PC-9 (cell line): Measurements from ENCODE around the gene PLXNA3. TPM values are rescaled to one million over a fixed set of nuclear protein-coding genes. Genes with fewer than 3 reads are reported as not detected.

Experiments used
- BruUV-seq: library from RNA; stranded (reverse); fragments of 400-500 nt; replicated peaks from 2 replicates; lab custom pipeline; 2021; lab: Mats Ljungman, UMichigan
- CTCF ChIA-PET: fragments of 300-600 bp; sonication (Branson Sonifier 250); formaldehyde crosslinking; loops from one replicate; lab custom pipeline; 2022; ENCODE audit warnings: antibody characterized with exemption; lab: Charles Lee
- POLR2A ChIA-PET: fragments of 300-600 bp; sonication (Branson Sonifier 250); formaldehyde crosslinking; loops from one replicate; lab custom pipeline; 2022; ENCODE audit warnings: antibody characterized with exemption; ENCODE audit not compliant: unreplicated experiment; lab: Charles Lee
- DNase-seq, 2 experiments: peaks; one replicate each; pipeline versions ENCODE4 v3.0.0 to v3.0.0-alpha.2; 2015 to 2022; ENCODE audit warnings: mixed read lengths in 1 of 2
- H2AFZ ChIP-seq: fragments of 200-600 bp; sonication (generic); 2 replicates; pipeline ENCODE4 v1.8.1; 2017; ENCODE audit warnings: antibody characterized with exemption
- H3F3A ChIP-seq: fragments of 200-600 bp; sonication (generic); 2 replicates; pipeline ENCODE4 v1.8.1; 2017; ENCODE audit warnings: antibody characterized with exemption, mild to moderate bottlenecking, low read depth; ENCODE audit not compliant: insufficient read depth
- H3K27ac ChIP-seq: fragments of 200-600 bp; sonication (generic); 2 replicates; pipeline ENCODE4 v1.6.1; 2016; ENCODE audit warnings: mixed run types
- H3K27me3 ChIP-seq: fragments of 200-600 bp; sonication (generic); 2 replicates; pipeline ENCODE4 v1.6.1; 2016; ENCODE audit warnings: low read depth, mixed run types; ENCODE audit not compliant: insufficient read depth
- H3K36me3 ChIP-seq: fragments of 200-600 bp; sonication (generic); 2 replicates; pipeline ENCODE4 v1.6.1; 2016; ENCODE audit warnings: low read depth, mixed run types
- H3K4me1 ChIP-seq: fragments of 200-600 bp; sonication (generic); replicated peaks from 2 replicates; pipeline ENCODE4 v1.6.1; 2016; ENCODE audit warnings: mixed run types; ENCODE audit not compliant: insufficient read depth
- H3K4me2 ChIP-seq: fragments of 200-600 bp; sonication (generic); 2 replicates; pipeline ENCODE4 v1.6.1; 2017; ENCODE audit warnings: mixed run types
- H3K4me3 ChIP-seq: fragments of 200-600 bp; sonication (generic); 2 replicates; pipeline ENCODE4 v1.6.1; 2016; ENCODE audit warnings: mixed run types
- H3K79me2 ChIP-seq: fragments of 200-600 bp; sonication (generic); 2 replicates; pipeline ENCODE4 v1.6.1; 2017; ENCODE audit warnings: low read depth, mixed run types
- H3K9me2 ChIP-seq: fragments of 200-600 bp; sonication (generic); 2 replicates; pipeline ENCODE4 v1.8.1; 2017; ENCODE audit warnings: mild to moderate bottlenecking; ENCODE audit not compliant: insufficient read depth
- H3K9me3 ChIP-seq: fragments of 200-600 bp; sonication (generic); 2 replicates; pipeline ENCODE4 v1.8.1; 2016; ENCODE audit warnings: low read depth; ENCODE audit not compliant: insufficient read depth
- H4K20me1 ChIP-seq: fragments of 200-600 bp; sonication (generic); 2 replicates; pipeline ENCODE4 v1.8.1; 2017; ENCODE audit not compliant: insufficient read depth
- EZH2 ChIP-seq: fragments of 200-600 bp; sonication (generic); IDR thresholded peaks from 2 replicates; pipeline ENCODE4 v1.8.0; 2017; ENCODE audit warnings: antibody characterized with exemption, low read depth
- intact Hi-C: fragments of 100-400 bp; cut with micrococcal nuclease; formaldehyde crosslinking; loops from one replicate; pipeline ENCODE4 v1.10.0; 2022; ENCODE audit not compliant: unreplicated experiment
- total RNA-seq: library from RNA; stranded (reverse); gene quantifications from 2 replicates; pipeline ENCODE4 v1.2.3, GENCODE V29; 2021
- TF ChIP-seq, protein P1 (sequence below): fragments of 200-600 bp; sonication (generic); conservative IDR thresholded peaks from 2 replicates; pipeline ENCODE4 v1.6.1; 2017; ENCODE audit warnings: mixed run types, antibody characterized with exemption, mild to moderate bottlenecking, moderate library complexity

PLXNA3 gene
- total RNA-seq, 1 experiment from 2014 or later = 124 TPM

DNA sequence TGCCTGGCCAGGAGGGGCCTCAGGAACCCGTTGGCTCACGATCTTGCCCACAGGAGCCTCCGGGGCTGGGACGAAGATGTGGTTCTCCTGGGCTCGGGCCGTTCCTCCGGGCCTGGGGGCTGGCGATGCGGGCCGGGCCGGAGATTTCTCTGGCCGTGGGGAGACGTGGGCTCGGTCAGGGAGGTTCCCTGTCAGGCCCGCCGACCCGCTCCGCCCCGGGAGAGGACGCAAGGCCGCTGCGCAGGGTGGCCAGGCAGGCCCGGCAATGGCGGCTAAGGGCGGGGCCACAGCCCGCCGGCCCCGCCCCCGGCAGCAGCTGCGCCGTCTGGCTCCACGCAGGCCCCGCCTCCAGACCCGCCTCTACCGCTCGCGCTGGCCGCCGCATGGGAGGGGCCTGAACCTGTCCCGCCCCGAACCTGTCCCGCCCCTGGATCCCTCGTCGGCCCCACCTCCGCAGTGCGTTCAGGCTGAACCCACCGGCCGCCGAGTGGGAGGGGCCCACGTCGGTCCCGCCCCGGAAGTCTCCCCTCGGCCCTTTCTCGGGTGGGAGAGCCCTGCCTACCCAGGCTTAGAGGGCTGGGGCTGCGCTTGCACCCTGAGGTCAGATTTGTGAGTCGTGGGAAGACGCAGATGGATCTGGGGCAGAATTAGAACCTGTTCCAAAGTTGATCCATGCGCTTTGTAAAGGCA lies 58.0 kb downstream of the PLXNA3 start, which contains the start of gene FAM3A:
Gene FAM3A, minus strand, starts transcription at position 267 of the 690 bp plus-strand sequence. CDS start 460 bp downstream, outside the sequence.
- intact Hi-C loops = loop anchor here (1.0 kb wide), 1 partner anchor 26 kb away; the partner anchor contains the start of gene SLC10A3
- Histone ChIP-seq H3K9me3 (no peaks in the 10 kb centered on the region), H2AFZ (peak within 1 kb of the TSS; percentile 84), H3K79me2 (no peaks in the 10 kb centered on the region), H3K4me1 (no peaks in the 10 kb centered on the region), H3K36me3 (no peaks in the 10 kb centered on the region), H3K4me2 (peak within 1 kb of the TSS; percentile 92), H3K4me3 (peak within 1 kb of the TSS; percentile 72), H3K27me3 (no peaks in the 10 kb centered on the region), H3F3A (no peaks in the 10 kb centered on the region), H3K9me2 (no peaks in the 10 kb centered on the region), H3K27ac (peak within 1 kb of the TSS; percentile 46), H4K20me1 (no peaks in the 10 kb centered on the region)
- peak; percentile 61 to 97 for DNase-seq
- no TSS peak for BruUV-seq
- ChIA-PET CTCF (no interaction called here), POLR2A (interaction anchor here (0.5 to 1.0 kb wide), 4 partner anchors 10 to 48 kb away, joined by 3 to 11 read pairs (median 4); partner anchors contain the start of gene SLC10A3)
- TF ChIP-seq EZH2 = no peak
- TF ChIP-seq, protein P1, sequence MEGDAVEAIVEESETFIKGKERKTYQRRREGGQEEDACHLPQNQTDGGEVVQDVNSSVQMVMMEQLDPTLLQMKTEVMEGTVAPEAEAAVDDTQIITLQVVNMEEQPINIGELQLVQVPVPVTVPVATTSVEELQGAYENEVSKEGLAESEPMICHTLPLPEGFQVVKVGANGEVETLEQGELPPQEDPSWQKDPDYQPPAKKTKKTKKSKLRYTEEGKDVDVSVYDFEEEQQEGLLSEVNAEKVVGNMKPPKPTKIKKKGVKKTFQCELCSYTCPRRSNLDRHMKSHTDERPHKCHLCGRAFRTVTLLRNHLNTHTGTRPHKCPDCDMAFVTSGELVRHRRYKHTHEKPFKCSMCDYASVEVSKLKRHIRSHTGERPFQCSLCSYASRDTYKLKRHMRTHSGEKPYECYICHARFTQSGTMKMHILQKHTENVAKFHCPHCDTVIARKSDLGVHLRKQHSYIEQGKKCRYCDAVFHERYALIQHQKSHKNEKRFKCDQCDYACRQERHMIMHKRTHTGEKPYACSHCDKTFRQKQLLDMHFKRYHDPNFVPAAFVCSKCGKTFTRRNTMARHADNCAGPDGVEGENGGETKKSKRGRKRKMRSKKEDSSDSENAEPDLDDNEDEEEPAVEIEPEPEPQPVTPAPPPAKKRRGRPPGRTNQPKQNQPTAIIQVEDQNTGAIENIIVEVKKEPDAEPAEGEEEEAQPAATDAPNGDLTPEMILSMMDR = no peak

DNA sequence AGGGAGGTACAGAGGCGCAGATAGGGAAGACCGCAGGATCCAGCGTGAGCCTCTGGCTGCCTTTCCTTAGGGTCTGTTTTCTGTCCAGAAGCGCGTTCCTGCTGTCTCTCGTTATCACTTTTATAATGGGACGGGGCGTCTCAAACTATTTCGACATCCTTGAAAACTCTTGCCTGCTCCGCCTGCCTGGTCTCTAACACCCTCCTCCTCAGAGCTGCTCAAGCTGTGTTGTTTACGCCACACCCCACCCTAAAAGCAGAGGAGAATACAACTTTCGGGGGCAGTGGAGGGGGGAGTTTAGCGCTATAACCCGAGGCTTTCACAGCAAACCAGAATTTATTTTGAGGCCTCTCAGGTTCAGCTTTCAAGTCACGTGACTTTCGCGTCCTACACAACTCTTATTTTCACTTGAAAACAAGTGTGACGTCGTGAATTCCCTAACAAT lies 58.6 kb downstream of the PLXNA3 start:
- ChIA-PET POLR2A (interaction anchor here (0.5 to 1.0 kb wide), 3 partner anchors 11 to 48 kb away, joined by 3 to 11 read pairs (median 4); partner anchors contain the start of gene SLC10A3), CTCF (no interaction called here)
- Histone ChIP-seq H3K9me2 (no peaks in the 10 kb centered on the region), H3K79me2 (no peaks in the 10 kb centered on the region), H3K4me2 (peak overlapping the region; percentile 92), H3K9me3 (no peaks in the 10 kb centered on the region), H3K36me3 (no peaks in the 10 kb centered on the region), H3K27me3 (no peaks in the 10 kb centered on the region), H3K4me3 (peak overlapping the region; percentile 70; the same call in 1 of the 2 replicates), H3F3A (no peaks in the 10 kb centered on the region), H3K4me1 (no peaks in the 10 kb centered on the region), H3K27ac (peak overlapping the region; percentile 46), H2AFZ (peak overlapping the region; percentile 84), H4K20me1 (no peaks in the 10 kb centered on the region)
- intact Hi-C loops = loop anchor here (1.0 kb wide), 1 partner anchor 26 kb away; the partner anchor contains the start of gene SLC10A3
- TSS peak; percentile 90 for BruUV-seq
- DNase-seq = no peak
- TF ChIP-seq, protein P1 = no peak

DNA sequence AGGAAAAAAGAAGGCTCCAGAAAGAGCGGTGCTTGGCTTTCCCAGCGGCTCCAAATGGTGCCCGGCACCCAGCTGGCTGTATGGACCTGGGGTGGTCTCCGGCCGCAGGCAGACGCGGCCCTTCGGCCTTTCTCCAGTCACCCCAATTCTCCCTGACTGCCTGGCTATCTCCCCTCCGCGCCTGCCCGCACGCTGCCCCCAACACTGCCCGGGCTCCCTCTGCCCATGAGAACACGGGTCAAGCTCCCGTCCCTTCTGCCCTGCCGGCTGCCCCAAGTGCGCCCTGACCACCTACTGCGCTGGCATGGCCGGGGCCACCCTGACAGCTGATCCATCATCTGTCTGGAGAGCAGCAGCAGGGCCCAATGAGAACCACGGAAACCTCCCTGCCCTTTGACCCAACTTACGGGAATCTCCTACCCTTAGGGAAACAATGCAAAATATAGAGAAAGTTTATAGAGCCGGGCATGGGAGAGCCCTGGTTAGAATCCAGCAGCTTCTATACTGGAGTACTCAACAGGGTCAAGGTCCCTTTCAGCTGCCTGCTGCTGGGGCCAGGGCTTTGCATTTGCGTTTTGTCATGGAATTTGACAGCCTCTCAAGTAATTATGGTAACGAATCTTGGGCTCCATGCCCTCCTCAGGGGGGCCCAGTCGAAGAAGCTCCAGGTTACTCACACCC lies 59.2 kb downstream of the PLXNA3 start:
- H4K20me1 ChIP-seq = no peaks in the 10 kb centered on the region
- CTCF ChIA-PET = no interaction called here
- intact Hi-C loops = no loop called here
- no peak for DNase-seq
- H3K79me2 ChIP-seq = no peaks in the 10 kb centered on the region
- TF ChIP-seq EZH2 = no peak
- TF ChIP-seq, protein P1 = no peak
- POLR2A ChIA-PET = no interaction called here
- H3K9me3 ChIP-seq = no peaks in the 10 kb centered on the region
- no peaks in the 10 kb centered on the region for H3K9me2 ChIP-seq
- H3K4me3 ChIP-seq = peak overlapping the region; percentile 70; the same call in 1 of the 2 replicates
- no peak overlapping the region for H3K27ac ChIP-seq
- H3K4me1 ChIP-seq = no peaks in the 10 kb centered on the region
- peak overlapping the region; percentile 92; the same call in 1 of the 2 replicates for H3K4me2 ChIP-seq
- no TSS peak for BruUV-seq
- no peaks in the 10 kb centered on the region for H3K36me3 ChIP-seq
- no peaks in the 10 kb centered on the region for H3K27me3 ChIP-seq
- no peak overlapping the region for H2AFZ ChIP-seq
- H3F3A ChIP-seq = no peaks in the 10 kb centered on the region
